Suprapubic skin (tissue), 4 donors: ENCODE measurements around the gene MRPS34. TPM values are rescaled to one million over a fixed set of nuclear protein-coding genes. Genes with fewer than 3 reads are reported as not detected.
"Not testable (repeated sequence)": the region's sequence is repeated elsewhere in the genome, so short reads cannot be mapped to it uniquely, and the experiment has no call there.

ENCODE experiments used
- DNase-seq, 2 donors: peaks; one replicate each; pipeline ENCODE4 v3.0.0-alpha.2; 2019; ENCODE audit warnings: low spot score in 2 of 2
- H3K27ac ChIP-seq: fragments of 200-600 bp; sonication (generic); one replicate; pipeline ENCODE4 v1.5.1; 2019
- H3K27me3 ChIP-seq: fragments of 200-600 bp; sonication (generic); one replicate; pipeline ENCODE4 v1.5.1; 2019
- H3K36me3 ChIP-seq: fragments of 200-600 bp; sonication (generic); one replicate; pipeline ENCODE4 v1.5.1; 2019
- H3K4me1 ChIP-seq: fragments of 200-600 bp; sonication (generic); one replicate; pipeline ENCODE4 v1.5.1; 2019
- H3K4me3 ChIP-seq: fragments of 200-600 bp; sonication (generic); one replicate; pipeline ENCODE4 v1.5.1; 2019; ENCODE audit warnings: mild to moderate bottlenecking
- H3K9me3 ChIP-seq: fragments of 200-600 bp; sonication (generic); one replicate; pipeline ENCODE4 v1.5.1; 2019
- EP300 ChIP-seq: sonication (generic); formaldehyde crosslinking; IDR thresholded peaks from one replicate; pipeline ENCODE4 v1.6.1; 2017; ENCODE audit warnings: antibody characterized with exemption
- POLR2A ChIP-seq, 2 donors: fragments of 450-650 bp; IDR thresholded peaks; one replicate each; pipeline ENCODE4 v1.6.1; 2017; ENCODE audit warnings: antibody characterized with exemption in 2 of 2, mild to moderate bottlenecking in 2 of 2, moderate library complexity in 2 of 2
- POLR2AphosphoS5 ChIP-seq, 3 donors: sonication (generic); formaldehyde crosslinking; IDR thresholded peaks; one replicate each; pipeline ENCODE4 v1.6.1; 2017; ENCODE audit warnings: antibody characterized with exemption in 3 of 3
- WGBS: methylation state at CpG from one replicate; pipeline ENCODE4 v1.1.5; 2018; 5-methylcytosine and 5-hydroxymethylcytosine counted together
- total RNA-seq, 4 donors: library from RNA; depleted of rRNA; stranded (reverse); fragments of >200 nt; gene quantifications; one replicate each; pipeline ENCODE4 v1.1.0, GENCODE V29; 2016
- TF ChIP-seq, protein P1 (sequence below), 2 donors: fragments of 200-600 bp in 1 of 2; fragments of 450-650 bp in 1 of 2; sonication (generic) in 1 of 2; IDR thresholded peaks; one replicate each; pipeline ENCODE4 v1.5.1; 2016 to 2019; ENCODE audit warnings: antibody characterized with exemption in 2 of 2, mild to moderate bottlenecking in 1 of 2, moderate library complexity in 1 of 2

MRPS34 gene
- total RNA-seq, 4 donors from 2014 or later: 46.8 to 74.3 (median 64.9) TPM

- Histone ChIP-seq H3K27me3 (no peaks in the 10 kb centered on the region), H3K9me3 (no peaks in the 10 kb centered on the region), H3K36me3 (peaks cover 41% of the 10 kb centered on the region), H3K4me3 (no peak overlapping the region), H3K4me1 (no peaks in the 10 kb centered on the region), H3K27ac (no peak overlapping the region)
- 95% methylated on average over 33 of the region's 33 CpGs for WGBS
- no peak for DNase-seq
- TF ChIP-seq POLR2A (IDR thresholded peaks at IDR 0.05) (no peak), POLR2AphosphoS5 (IDR thresholded peaks at IDR 0.05) (no peak), EP300 (no peak)
- TF ChIP-seq, protein P1, sequence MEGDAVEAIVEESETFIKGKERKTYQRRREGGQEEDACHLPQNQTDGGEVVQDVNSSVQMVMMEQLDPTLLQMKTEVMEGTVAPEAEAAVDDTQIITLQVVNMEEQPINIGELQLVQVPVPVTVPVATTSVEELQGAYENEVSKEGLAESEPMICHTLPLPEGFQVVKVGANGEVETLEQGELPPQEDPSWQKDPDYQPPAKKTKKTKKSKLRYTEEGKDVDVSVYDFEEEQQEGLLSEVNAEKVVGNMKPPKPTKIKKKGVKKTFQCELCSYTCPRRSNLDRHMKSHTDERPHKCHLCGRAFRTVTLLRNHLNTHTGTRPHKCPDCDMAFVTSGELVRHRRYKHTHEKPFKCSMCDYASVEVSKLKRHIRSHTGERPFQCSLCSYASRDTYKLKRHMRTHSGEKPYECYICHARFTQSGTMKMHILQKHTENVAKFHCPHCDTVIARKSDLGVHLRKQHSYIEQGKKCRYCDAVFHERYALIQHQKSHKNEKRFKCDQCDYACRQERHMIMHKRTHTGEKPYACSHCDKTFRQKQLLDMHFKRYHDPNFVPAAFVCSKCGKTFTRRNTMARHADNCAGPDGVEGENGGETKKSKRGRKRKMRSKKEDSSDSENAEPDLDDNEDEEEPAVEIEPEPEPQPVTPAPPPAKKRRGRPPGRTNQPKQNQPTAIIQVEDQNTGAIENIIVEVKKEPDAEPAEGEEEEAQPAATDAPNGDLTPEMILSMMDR (IDR thresholded peaks at IDR 0.05): no peak
These were observed 32.7 kb downstream of the MRPS34 start for GRCh38 chr16:1740234-1740633.

DNA sequence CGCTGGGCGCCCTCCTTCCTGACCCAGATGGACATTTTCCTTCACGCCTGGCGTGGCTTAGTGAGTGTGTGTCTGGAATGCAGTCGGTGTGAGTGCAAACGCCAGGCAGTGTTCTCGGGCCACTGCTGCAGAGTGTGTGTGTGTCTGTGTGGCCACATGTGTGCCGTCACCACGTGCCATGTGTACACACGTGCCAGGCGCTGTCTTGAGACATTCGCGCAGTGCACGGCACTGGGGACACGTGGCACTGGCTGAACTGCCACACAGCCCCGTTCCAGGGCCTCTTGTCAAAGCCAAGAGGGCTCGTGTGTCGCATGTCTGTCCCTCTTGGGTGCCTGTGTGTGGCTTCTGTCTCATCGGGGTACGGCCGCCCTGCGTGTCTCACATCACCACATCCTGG lies 38.1 kb downstream of the MRPS34 start:
- no peaks in the 10 kb centered on the region for H3K27me3 ChIP-seq
- no peaks in the 10 kb centered on the region for H3K9me3 ChIP-seq
- peaks cover 14% of the 10 kb centered on the region for H3K4me1 ChIP-seq
- no peak overlapping the region for H3K4me3 ChIP-seq
- no peak for TF ChIP-seq EP300
- TF ChIP-seq, protein P1 (IDR thresholded peaks at IDR 0.05): no peak
- no peak for TF ChIP-seq POLR2AphosphoS5 (IDR thresholded peaks at IDR 0.05)
- no peak for TF ChIP-seq POLR2A (IDR thresholded peaks at IDR 0.05)
- no peak for DNase-seq
- peaks cover 32% of the 10 kb centered on the region for H3K36me3 ChIP-seq
- H3K27ac ChIP-seq: no peak overlapping the region
- WGBS: 96% methylated on average over 17 of the region's 22 CpGs

DNA sequence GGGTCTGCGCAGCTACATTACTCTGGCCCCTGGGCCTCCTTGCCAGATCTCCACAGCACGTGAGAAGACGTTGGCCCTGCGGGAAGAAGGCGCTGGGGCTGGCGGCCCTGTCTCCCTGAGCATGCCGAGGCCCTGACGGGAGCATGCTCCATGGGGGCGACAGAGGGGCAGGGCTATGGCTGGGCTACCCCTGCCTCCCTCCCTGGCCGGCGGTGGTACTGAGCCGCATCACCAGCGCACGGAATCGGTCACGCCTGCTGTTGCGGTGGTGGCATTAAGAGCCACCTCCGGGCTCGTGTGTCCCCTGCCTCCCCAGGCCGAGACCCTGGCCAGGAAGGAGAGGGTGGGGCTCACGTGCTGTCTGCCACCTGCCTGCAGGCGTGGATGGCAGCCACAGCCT lies 38.8 kb downstream of the MRPS34 start:
- Histone ChIP-seq H3K4me1 (peaks cover 14% of the 10 kb centered on the region), H3K27ac (no peak overlapping the region), H3K4me3 (no peak overlapping the region), H3K27me3 (no peaks in the 10 kb centered on the region), H3K36me3 (peaks cover 38% of the 10 kb centered on the region), H3K9me3 (no peaks in the 10 kb centered on the region)
- no peak for TF ChIP-seq EP300
- no peak for TF ChIP-seq POLR2AphosphoS5 (IDR thresholded peaks at IDR 0.05)
- TF ChIP-seq, protein P1 (IDR thresholded peaks at IDR 0.05): no peak
- no peak for TF ChIP-seq POLR2A (IDR thresholded peaks at IDR 0.05)
- no peak for DNase-seq
- 82% methylated on average over 16 of the region's 22 CpGs for WGBS

- H3K4me1 ChIP-seq: peaks cover 14% of the 10 kb centered on the region
- not testable (repeated sequence) for H3K9me3 ChIP-seq, DNase-seq, H3K4me3 ChIP-seq, H3K27ac ChIP-seq, H3K27me3 ChIP-seq
- H3K36me3 ChIP-seq: peaks cover 53% of the 10 kb centered on the region
- 69% methylated on average over 14 of the region's 21 CpGs for WGBS
These were observed 40.4 kb downstream of the MRPS34 start for GRCh38 chr16:1732551-1732987.

GRCh38 chr16:1732071-1732470 lies 40.9 kb downstream of the MRPS34 start:
- DNase-seq: no peak
- WGBS: 78% methylated on average over 7 of the region's 14 CpGs
- no peaks in the 10 kb centered on the region for H3K27me3 ChIP-seq
- TF ChIP-seq EP300: no peak
- TF ChIP-seq POLR2AphosphoS5 (IDR thresholded peaks at IDR 0.05): no peak
- TF ChIP-seq POLR2A (IDR thresholded peaks at IDR 0.05): no peak
- TF ChIP-seq, protein P1 (IDR thresholded peaks at IDR 0.05): no peak
- no peak overlapping the region for H3K4me3 ChIP-seq
- no peaks in the 10 kb centered on the region for H3K9me3 ChIP-seq
- peaks cover 55% of the 10 kb centered on the region for H3K36me3 ChIP-seq
- H3K27ac ChIP-seq: no peak overlapping the region
- peaks cover 14% of the 10 kb centered on the region for H3K4me1 ChIP-seq

DNA sequence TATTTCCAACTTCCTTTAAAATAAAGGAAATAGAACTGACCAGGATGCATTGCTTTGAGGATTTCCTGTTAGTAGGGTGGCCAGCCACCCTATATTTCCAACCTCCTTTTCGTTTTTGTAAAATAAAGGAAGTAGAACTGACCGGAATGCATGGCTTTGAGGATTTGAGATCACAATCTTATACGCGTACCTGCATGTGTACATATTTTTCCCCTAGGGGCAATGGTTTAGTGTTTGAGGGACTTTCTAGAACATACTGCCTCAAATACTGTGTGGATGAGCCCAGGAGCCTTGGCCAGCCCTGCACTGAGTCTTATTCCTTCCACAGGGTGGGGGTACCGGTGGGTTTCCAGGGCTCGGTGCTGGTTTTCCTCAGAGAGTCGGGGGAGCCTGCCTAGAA lies 41.3 kb downstream of the MRPS34 start:
- WGBS: 74% methylated on average over 6 of the region's 7 CpGs
- no peak for DNase-seq
- TF ChIP-seq EP300 (no peak), POLR2A (IDR thresholded peaks at IDR 0.05) (no peak), POLR2AphosphoS5 (IDR thresholded peaks at IDR 0.05) (no peak)
- Histone ChIP-seq H3K27ac (no peak overlapping the region), H3K4me1 (peaks cover 14% of the 10 kb centered on the region), H3K36me3 (peaks cover 56% of the 10 kb centered on the region), H3K4me3 (no peak overlapping the region), H3K9me3 (no peaks in the 10 kb centered on the region), H3K27me3 (no peaks in the 10 kb centered on the region)
